HCT116 (cell line): ENCODE results near the gene FAM9B. TPM values are rescaled to one million over a fixed set of nuclear protein-coding genes. Genes with fewer than 3 reads are reported as not detected.

Experiments
- ATAC-seq: fragments of 200-7000 bp; cut with Tn5 transposase; 2 replicates; pipeline ENCODE4 v1.9.1; 2020; ENCODE audit warnings: mild to moderate bottlenecking, moderate library complexity
- BruUV-seq: library from RNA; stranded (reverse); fragments of 400-500 nt; replicated peaks from 2 replicates; lab custom pipeline; 2021; lab: Mats Ljungman, UMichigan
- CTCF ChIA-PET: fragments of 300-600 bp; sonication (Branson Sonifier 250); formaldehyde crosslinking; loops from one replicate; lab custom pipeline; 2021; ENCODE audit warnings: antibody characterized with exemption; lab: Charles Lee
- POLR2A ChIA-PET: fragments of 300-600, 350-600 bp; sonication (Branson Sonifier 250); formaldehyde crosslinking; loops from one replicate; lab custom pipeline; 2021; ENCODE audit warnings: antibody characterized with exemption; lab: Charles Lee
- RAD21 ChIA-PET, 2 experiments: fragments of 300-600 bp; sonication (Branson Sonifier 250); formaldehyde crosslinking; loops; one replicate each; lab custom pipeline; 2023; ENCODE audit warnings: low total read pairs in 2 of 2; ENCODE audit not compliant: uncharacterized antibody in 2 of 2, unreplicated experiment in 2 of 2, low non-redundant PET in 1 of 2; lab: Charles Lee
- DNase-seq: peaks from one replicate; pipeline ENCODE4 v3.0.0-alpha.2; 2010; ENCODE audit warnings: low read depth, low spot score
- H2AFZ ChIP-seq: fragments of 200-600 bp; shearing (Covaris generic), sonication (generic); 2 replicates; pipeline ENCODE4 v1.6.1; 2017; ENCODE audit warnings: low read depth, mixed run types, mixed read lengths, antibody characterized with exemption, low read length; ENCODE audit not compliant: poor library complexity, severe bottlenecking
- H3K27ac ChIP-seq: 2 replicates; pipeline ENCODE4 v1.5.1; 2012; ENCODE audit warnings: low read depth, low read length
- H3K27me3 ChIP-seq: fragments of 200-600 bp; sonication (generic); 2 replicates; pipeline ENCODE4 v1.6.1; 2016; ENCODE audit warnings: mixed run types, low read length, mixed read lengths; ENCODE audit not compliant: insufficient read depth
- H3K36me3 ChIP-seq, 2 experiments: fragments of 200-500 bp in 1 of 2; fragments of 200-600 bp in 1 of 2; sonication (Bioruptor generic) in 1 of 2; sonication (generic) in 1 of 2; 2 replicates each; pipeline versions ENCODE4 v1.5.1 to v1.6.1; 2014 to 2016; ENCODE audit warnings: low read length in 2 of 2, inconsistent platforms in 1 of 2, mixed read lengths in 1 of 2, mixed run types in 1 of 2; ENCODE audit not compliant: insufficient read depth in 2 of 2, control insufficient read depth in 1 of 2
- H3K4me1 ChIP-seq, 2 experiments: fragments of 200-600 bp in 1 of 2; sonication (generic) in 1 of 2; 2 replicates each; pipeline versions ENCODE4 v1.5.1 to v1.6.1; 2012 to 2017; ENCODE audit warnings: low read length in 2 of 2, inconsistent platforms in 1 of 2, mild to moderate bottlenecking in 1 of 2, mixed read lengths in 1 of 2, mixed run types in 1 of 2, moderate library complexity in 1 of 2; ENCODE audit not compliant: insufficient read depth in 2 of 2, control insufficient read depth in 1 of 2
- H3K4me2 ChIP-seq: fragments of 200-600 bp; sonication (generic); 2 replicates; pipeline ENCODE4 v1.6.1; 2017; ENCODE audit warnings: mixed run types, low read length, mixed read lengths
- H3K4me3 ChIP-seq, 2 experiments: fragments of 200-600 bp in 1 of 2; sonication (generic) in 1 of 2; replicated peaks in 1 of 2; 2 replicates each; pipeline ENCODE4 v1.5.1; 2011 to 2016; ENCODE audit warnings: low read length in 2 of 2, control low read depth in 1 of 2, low read depth in 1 of 2, mild to moderate bottlenecking in 1 of 2, mixed read lengths in 1 of 2, mixed run types in 1 of 2
- H3K79me2 ChIP-seq: fragments of 200-600 bp; sonication (generic); 2 replicates; pipeline ENCODE4 v1.6.1; 2017; ENCODE audit warnings: mild to moderate bottlenecking, mixed run types, low read length, moderate library complexity, mixed read lengths; ENCODE audit not compliant: insufficient read depth
- H3K9ac ChIP-seq: fragments of 200-600 bp; sonication (generic); 2 replicates; pipeline ENCODE4 v1.6.1; 2016; ENCODE audit warnings: low read length, mixed read lengths
- H3K9me2 ChIP-seq: fragments of 200-600 bp; sonication (generic), shearing (Covaris generic); 2 replicates; pipeline ENCODE4 v1.6.1; 2017; ENCODE audit warnings: mixed run types, mild to moderate bottlenecking, moderate library complexity; ENCODE audit not compliant: insufficient read depth
- H3K9me3 ChIP-seq, 2 experiments: fragments of 200-500 bp in 1 of 2; fragments of 200-600 bp in 1 of 2; sonication (Bioruptor generic) in 1 of 2; sonication (generic) in 1 of 2; 2 replicates each; pipeline ENCODE4 v1.6.1; 2014 to 2017; ENCODE audit warnings: low read length in 2 of 2, mixed read lengths in 2 of 2, inconsistent platforms in 1 of 2, low read depth in 1 of 2, mild to moderate bottlenecking in 1 of 2, mixed run types in 1 of 2, moderate library complexity in 1 of 2; ENCODE audit not compliant: control insufficient read depth in 1 of 2, insufficient read depth in 1 of 2
- H4K20me1 ChIP-seq: fragments of 200-600 bp; sonication (generic), shearing (Covaris generic); 2 replicates; pipeline ENCODE4 v1.6.1; 2017; ENCODE audit warnings: mixed run types, mild to moderate bottlenecking, moderate library complexity; ENCODE audit not compliant: insufficient read depth
- ATF3 ChIP-seq: IDR thresholded peaks from 2 replicates; pipeline ENCODE4 v1.6.1; 2012
- CEBPB ChIP-seq: IDR thresholded peaks from 2 replicates; pipeline ENCODE4 v1.6.1; 2012; ENCODE audit warnings: low read depth
- EGR1 ChIP-seq: IDR thresholded peaks from 2 replicates; pipeline ENCODE4 v1.6.1; 2012; ENCODE audit warnings: low read depth
- ELF1 ChIP-seq: IDR thresholded peaks from 2 replicates; pipeline ENCODE4 v1.6.1; 2012; ENCODE audit warnings: low read depth, borderline replicate concordance
- EZH2 ChIP-seq: fragments of 200-600 bp; sonication (generic); IDR thresholded peaks from 2 replicates; pipeline ENCODE4 v1.6.1; 2017; ENCODE audit warnings: antibody characterized with exemption, mixed run types
- FOSL1 ChIP-seq: IDR thresholded peaks from 2 replicates; pipeline ENCODE4 v1.6.1; 2012; ENCODE audit warnings: low read depth
- JUND ChIP-seq: IDR thresholded peaks from 2 replicates; pipeline ENCODE4 v1.6.1; 2012
- POLR2AphosphoS5 ChIP-seq: IDR thresholded peaks from 2 replicates; pipeline ENCODE4 v1.6.1; 2011; ENCODE audit warnings: mild to moderate bottlenecking, low read depth, low read length, moderate library complexity
- RAD21 ChIP-seq: IDR thresholded peaks from 2 replicates; pipeline ENCODE4 v1.6.1; 2012; ENCODE audit warnings: low read depth, mild to moderate bottlenecking
- SIN3A ChIP-seq: IDR thresholded peaks from 2 replicates; pipeline ENCODE4 v1.6.1; 2012; ENCODE audit warnings: low read depth
- SP1 ChIP-seq: IDR thresholded peaks from 2 replicates; pipeline ENCODE4 v1.6.1; 2012; ENCODE audit warnings: low read depth
- SRF ChIP-seq: IDR thresholded peaks from 2 replicates; pipeline ENCODE4 v1.6.1; 2012; ENCODE audit warnings: low read depth
- TCF7L2 ChIP-seq: IDR thresholded peaks from 2 replicates; pipeline ENCODE4 v1.7.0; 2011; ENCODE audit warnings: borderline replicate concordance, inconsistent platforms; ENCODE audit not compliant: insufficient read depth, insufficient read length; ENCODE audit errors: extremely low read depth
- YY1 ChIP-seq: IDR thresholded peaks from 2 replicates; pipeline ENCODE4 v1.6.1; 2011; ENCODE audit warnings: low read length, low read depth, moderate library complexity, mild to moderate bottlenecking; ENCODE audit not compliant: insufficient replicate concordance; ENCODE audit errors: extremely low read depth
- ZBTB33 ChIP-seq: IDR thresholded peaks from 2 replicates; pipeline ENCODE4 v1.6.1; 2011; ENCODE audit warnings: mild to moderate bottlenecking, low read length, moderate library complexity; ENCODE audit not compliant: insufficient replicate concordance; ENCODE audit errors: extremely low read depth
- ZFX ChIP-seq: fragments of 450-650 bp; IDR thresholded peaks from 2 replicates; pipeline ENCODE4 v1.6.1; 2017
- intact Hi-C: fragments of 100-400 bp; cut with micrococcal nuclease; formaldehyde crosslinking; loops from 2 replicates; pipeline ENCODE4 v1.10.0; 2022
- total RNA-seq: library from RNA; stranded (reverse); gene quantifications from one replicate; pipeline ENCODE4 v1.2.1, GENCODE V29; 2021; ENCODE audit not compliant: unreplicated experiment

The FAM9B gene
- total RNA-seq, 1 experiment from 2014 or later = not detected

- Histone ChIP-seq H4K20me1 (no peaks in the 10 kb centered on the region), H3K27ac (no peak overlapping the region), H3K36me3 (no peaks in the 10 kb centered on the region), H2AFZ (no peak overlapping the region), H3K9ac (no peak overlapping the region), H3K9me2 (no peaks in the 10 kb centered on the region), H3K9me3 (no peaks in the 10 kb centered on the region), H3K4me1 (no peaks in the 10 kb centered on the region), H3K4me2 (no peak overlapping the region), H3K4me3 (no peak overlapping the region), H3K79me2 (no peaks in the 10 kb centered on the region), H3K27me3 (no peaks in the 10 kb centered on the region)
- intact Hi-C loops = no loop called here
- no peak for ATAC-seq
- ChIA-PET RAD21 (no interaction called here), CTCF (no interaction called here), POLR2A (no interaction called here)
- TF ChIP-seq JUND = no peak
- no peak for TF ChIP-seq FOSL1
- TF ChIP-seq SRF = no peak
- no peak for TF ChIP-seq ELF1
- no peak for TF ChIP-seq SIN3A
- no peak for TF ChIP-seq POLR2AphosphoS5
- no peak for TF ChIP-seq EGR1
- TF ChIP-seq ATF3 = no peak
- TF ChIP-seq YY1 = no peak
- no peak for TF ChIP-seq TCF7L2
- no peak for TF ChIP-seq SP1
- TF ChIP-seq EZH2 = no peak
- TF ChIP-seq RAD21 = no peak
- no peak for TF ChIP-seq ZFX
- TF ChIP-seq ZBTB33 = no peak
- TF ChIP-seq CEBPB = no peak
- DNase-seq = no peak
- no TSS peak for BruUV-seq
These were observed 3.4 kb upstream of the FAM9B start for GRCh38 chrX:9037296-9037695.
